Measurements from ENCODE around the gene C12orf56. TPM values are rescaled to one million over a fixed set of nuclear protein-coding genes. Genes with fewer than 3 reads are reported as not detected.

The C12orf56 gene
- total and polyA plus RNA-seq, 9 of the 15 experiments (the other 6 are each of a cell fraction or from before 2014, with no cell fraction given) = 0.40 to 4.8 (median 1.2) TPM

GRCh38 chr12:64400041-64400440, 9.5 kb upstream of the C12orf56 start (continued):
- peak; percentile 61 for TF ChIP-seq PKNOX1 (IDR thresholded peaks at IDR 0.05)
- no peak for TF ChIP-seq KDM2B (CRISPR knock-in tag; IDR thresholded peaks at IDR 0.05)
- TF ChIP-seq PCBP1 (IDR thresholded peaks at IDR 0.05; ENCODE audit: low read depth, low read length, poor library complexity, severe bottlenecking) = no peak
- TF ChIP-seq CGGBP1 (CRISPR knock-in tag; IDR thresholded peaks at IDR 0.05) = no peak
- no peak for TF ChIP-seq ZC3H8 (IDR thresholded peaks at IDR 0.05)
- TF ChIP-seq MECOM (CRISPR knock-in tag; IDR thresholded peaks at IDR 0.05) = no peak
- TF ChIP-seq JUN (IDR thresholded peaks at IDR 0.05; ENCODE audit: borderline replicate concordance, low read depth, low read length) = peak; percentile 61; the same call in 1 of the 2 replicates
- no peak for TF ChIP-seq JUN (CRISPR knock-in tag; IDR thresholded peaks at IDR 0.05; ENCODE audit: borderline replicate concordance)
- TF ChIP-seq TFAP4 (CRISPR knock-in tag; IDR thresholded peaks at IDR 0.05; ENCODE audit: borderline replicate concordance) = 0 out of 2 replicates have a peak, but pooled peaks have one; percentile 33
- peak; percentile 50; the same call in 1 of the 2 replicates for TF ChIP-seq ETV1 (tag; conservative IDR thresholded peaks at IDR 0.05; ENCODE audit: low read depth)
- TF ChIP-seq HMBOX1 (IDR thresholded peaks at IDR 0.05) = peak; percentile 38; the same call in 1 of the 2 replicates
- TF ChIP-seq NR2C2 (CRISPR knock-in tag; IDR thresholded peaks at IDR 0.05) = no peak
- TF ChIP-seq NR2C2 (tag; IDR thresholded peaks at IDR 0.05) = 0 out of 2 replicates have a peak, but pooled peaks have one; percentile 13

All from K562 (cell line).